ENCODE measurements around the gene S1PR2. TPM values are rescaled to one million over a fixed set of nuclear protein-coding genes. Genes with fewer than 3 reads are reported as not detected.
"Not testable (repeated sequence)": the region's sequence is repeated elsewhere in the genome, so short reads cannot be mapped to it uniquely, and the experiment has no call there.

The S1PR2 gene
- total and polyA plus RNA-seq, 4 donors, result 1.2 to 4.8 (median 3.3) TPM

DNA sequence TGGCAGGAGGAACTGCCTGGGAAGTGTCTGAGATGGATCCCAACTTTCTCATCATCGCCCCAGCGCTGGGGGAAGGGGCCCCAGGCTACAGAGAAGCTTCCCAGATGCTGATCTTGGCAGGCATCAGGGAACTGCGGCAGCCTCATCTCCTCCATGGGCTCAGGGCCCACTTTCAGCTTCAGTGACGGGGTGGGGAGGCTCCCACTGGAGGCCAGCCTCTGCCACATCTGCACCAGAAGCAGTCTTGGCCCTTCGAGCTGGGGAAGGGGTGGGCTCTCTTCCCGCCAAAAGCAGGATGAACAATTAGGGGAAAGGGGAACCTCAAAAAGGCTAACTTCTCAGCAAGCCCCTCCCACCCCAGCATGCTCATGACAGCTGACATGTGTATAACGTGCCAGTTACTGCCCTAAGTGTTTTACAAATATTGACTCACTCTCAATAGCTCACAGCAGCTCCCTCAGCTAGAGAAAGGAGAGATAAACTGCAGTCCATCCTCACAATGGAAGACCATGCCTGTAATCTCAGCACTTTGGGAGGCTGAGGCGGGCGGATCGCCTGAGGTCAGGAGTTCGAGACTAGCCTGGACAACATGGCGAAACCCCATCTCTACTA lies 7.1 kb upstream of the S1PR2 start (continued):
- peak in 1 of 2 donors; percentile 27 for TF ChIP-seq GABPA (IDR thresholded peaks at IDR 0.05 in 1 of 2, conservative IDR thresholded peaks at IDR 0.05 in 1 of 2)

DNA sequence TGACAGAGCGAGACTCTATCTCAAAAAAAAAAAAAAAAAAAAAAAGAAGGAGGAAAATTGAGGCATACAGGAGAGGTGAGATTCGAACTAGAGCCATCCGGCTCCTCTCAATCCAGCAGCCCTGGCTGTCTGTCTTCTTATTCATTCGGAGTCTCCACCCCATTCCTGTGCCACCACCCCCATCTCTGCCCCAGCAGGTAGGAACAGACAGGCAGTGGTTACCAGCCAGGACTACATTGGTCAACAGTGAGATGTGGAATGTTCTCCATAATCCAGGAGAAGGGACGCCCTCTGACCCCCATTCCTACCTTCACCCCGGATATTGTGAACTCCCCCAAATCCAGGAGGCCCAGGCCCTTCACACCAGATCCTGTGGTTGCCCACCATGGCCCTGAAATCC lies 6.6 kb upstream of the S1PR2 start:
- WGBS, result 84% methylated on average over 6 of the region's 6 CpGs
- Histone ChIP-seq H3K4me3 (ENCODE audit: low read depth in 1 of 3, low read length in 3 of 3) (no peak overlapping the region), H3K4me1 (ENCODE audit: control insufficient read depth in 4 of 4, insufficient read depth in 4 of 4, low read length in 3 of 4) (peaks cover 4 to 23% (median 12%) of the 10 kb centered on the region in 4 donors), H3K27me3 (ENCODE audit: control insufficient read depth in 4 of 4, insufficient read depth in 4 of 4, low read length in 3 of 4) (no peaks in the 10 kb centered on the region), H3K36me3 (ENCODE audit: control insufficient read depth in 4 of 4, insufficient read depth in 3 of 4, low read depth in 1 of 4, low read length in 3 of 4) (no peaks in the 10 kb centered on the region), H3K9ac (ENCODE audit: low read depth in 1 of 2, low read length in 2 of 2) (no peak overlapping the region), H3K27ac (ENCODE audit: low read depth in 1 of 2, low read length in 2 of 2) (peak overlapping the region; percentile 66 to 85), H3K9me3 (ENCODE audit: control insufficient read depth in 4 of 4, low read length in 3 of 4) (no peaks in the 10 kb centered on the region)
- no peak for DNase-seq (ENCODE audit: low spot score)
- TF ChIP-seq FOXA1 (IDR thresholded peaks at IDR 0.05) (no peak), GABPA (IDR thresholded peaks at IDR 0.05 in 1 of 2, conservative IDR thresholded peaks at IDR 0.05 in 1 of 2) (no peak), RXRA (IDR thresholded peaks at IDR 0.05) (no peak), FOXA2 (IDR thresholded peaks at IDR 0.05) (no peak), RAD21 (IDR thresholded peaks at IDR 0.05) (no peak), JUND (IDR thresholded peaks at IDR 0.05) (no peak), YY1 (IDR thresholded peaks at IDR 0.05) (no peak), EGR1 (IDR thresholded peaks at IDR 0.05; ENCODE audit: low read depth in 2 of 2) (no peak), NR2F2 (IDR thresholded peaks at IDR 0.05) (no peak), HNF4G (IDR thresholded peaks at IDR 0.05) (no peak), TAF1 (conservative IDR thresholded peaks at IDR 0.05) (no peak), SP1 (IDR thresholded peaks at IDR 0.05) (no peak), HNF4A (conservative IDR thresholded peaks at IDR 0.05) (no peak)
- TF ChIP-seq, protein P1, sequence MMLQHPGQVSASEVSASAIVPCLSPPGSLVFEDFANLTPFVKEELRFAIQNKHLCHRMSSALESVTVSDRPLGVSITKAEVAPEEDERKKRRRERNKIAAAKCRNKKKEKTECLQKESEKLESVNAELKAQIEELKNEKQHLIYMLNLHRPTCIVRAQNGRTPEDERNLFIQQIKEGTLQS (IDR thresholded peaks at IDR 0.05), result no peak
- TF ChIP-seq, protein P2, sequence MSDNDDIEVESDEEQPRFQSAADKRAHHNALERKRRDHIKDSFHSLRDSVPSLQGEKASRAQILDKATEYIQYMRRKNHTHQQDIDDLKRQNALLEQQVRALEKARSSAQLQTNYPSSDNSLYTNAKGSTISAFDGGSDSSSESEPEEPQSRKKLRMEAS (IDR thresholded peaks at IDR 0.05), result no peak
- TF ChIP-seq, protein P3, sequence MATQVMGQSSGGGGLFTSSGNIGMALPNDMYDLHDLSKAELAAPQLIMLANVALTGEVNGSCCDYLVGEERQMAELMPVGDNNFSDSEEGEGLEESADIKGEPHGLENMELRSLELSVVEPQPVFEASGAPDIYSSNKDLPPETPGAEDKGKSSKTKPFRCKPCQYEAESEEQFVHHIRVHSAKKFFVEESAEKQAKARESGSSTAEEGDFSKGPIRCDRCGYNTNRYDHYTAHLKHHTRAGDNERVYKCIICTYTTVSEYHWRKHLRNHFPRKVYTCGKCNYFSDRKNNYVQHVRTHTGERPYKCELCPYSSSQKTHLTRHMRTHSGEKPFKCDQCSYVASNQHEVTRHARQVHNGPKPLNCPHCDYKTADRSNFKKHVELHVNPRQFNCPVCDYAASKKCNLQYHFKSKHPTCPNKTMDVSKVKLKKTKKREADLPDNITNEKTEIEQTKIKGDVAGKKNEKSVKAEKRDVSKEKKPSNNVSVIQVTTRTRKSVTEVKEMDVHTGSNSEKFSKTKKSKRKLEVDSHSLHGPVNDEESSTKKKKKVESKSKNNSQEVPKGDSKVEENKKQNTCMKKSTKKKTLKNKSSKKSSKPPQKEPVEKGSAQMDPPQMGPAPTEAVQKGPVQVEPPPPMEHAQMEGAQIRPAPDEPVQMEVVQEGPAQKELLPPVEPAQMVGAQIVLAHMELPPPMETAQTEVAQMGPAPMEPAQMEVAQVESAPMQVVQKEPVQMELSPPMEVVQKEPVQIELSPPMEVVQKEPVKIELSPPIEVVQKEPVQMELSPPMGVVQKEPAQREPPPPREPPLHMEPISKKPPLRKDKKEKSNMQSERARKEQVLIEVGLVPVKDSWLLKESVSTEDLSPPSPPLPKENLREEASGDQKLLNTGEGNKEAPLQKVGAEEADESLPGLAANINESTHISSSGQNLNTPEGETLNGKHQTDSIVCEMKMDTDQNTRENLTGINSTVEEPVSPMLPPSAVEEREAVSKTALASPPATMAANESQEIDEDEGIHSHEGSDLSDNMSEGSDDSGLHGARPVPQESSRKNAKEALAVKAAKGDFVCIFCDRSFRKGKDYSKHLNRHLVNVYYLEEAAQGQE (IDR thresholded peaks at IDR 0.05), result no peak
- TF ChIP-seq, protein P4, sequence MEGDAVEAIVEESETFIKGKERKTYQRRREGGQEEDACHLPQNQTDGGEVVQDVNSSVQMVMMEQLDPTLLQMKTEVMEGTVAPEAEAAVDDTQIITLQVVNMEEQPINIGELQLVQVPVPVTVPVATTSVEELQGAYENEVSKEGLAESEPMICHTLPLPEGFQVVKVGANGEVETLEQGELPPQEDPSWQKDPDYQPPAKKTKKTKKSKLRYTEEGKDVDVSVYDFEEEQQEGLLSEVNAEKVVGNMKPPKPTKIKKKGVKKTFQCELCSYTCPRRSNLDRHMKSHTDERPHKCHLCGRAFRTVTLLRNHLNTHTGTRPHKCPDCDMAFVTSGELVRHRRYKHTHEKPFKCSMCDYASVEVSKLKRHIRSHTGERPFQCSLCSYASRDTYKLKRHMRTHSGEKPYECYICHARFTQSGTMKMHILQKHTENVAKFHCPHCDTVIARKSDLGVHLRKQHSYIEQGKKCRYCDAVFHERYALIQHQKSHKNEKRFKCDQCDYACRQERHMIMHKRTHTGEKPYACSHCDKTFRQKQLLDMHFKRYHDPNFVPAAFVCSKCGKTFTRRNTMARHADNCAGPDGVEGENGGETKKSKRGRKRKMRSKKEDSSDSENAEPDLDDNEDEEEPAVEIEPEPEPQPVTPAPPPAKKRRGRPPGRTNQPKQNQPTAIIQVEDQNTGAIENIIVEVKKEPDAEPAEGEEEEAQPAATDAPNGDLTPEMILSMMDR (IDR thresholded peaks at IDR 0.05; ENCODE audit: low read depth, low read length, missing input control), result no peak
- TF ChIP-seq, protein P5, sequence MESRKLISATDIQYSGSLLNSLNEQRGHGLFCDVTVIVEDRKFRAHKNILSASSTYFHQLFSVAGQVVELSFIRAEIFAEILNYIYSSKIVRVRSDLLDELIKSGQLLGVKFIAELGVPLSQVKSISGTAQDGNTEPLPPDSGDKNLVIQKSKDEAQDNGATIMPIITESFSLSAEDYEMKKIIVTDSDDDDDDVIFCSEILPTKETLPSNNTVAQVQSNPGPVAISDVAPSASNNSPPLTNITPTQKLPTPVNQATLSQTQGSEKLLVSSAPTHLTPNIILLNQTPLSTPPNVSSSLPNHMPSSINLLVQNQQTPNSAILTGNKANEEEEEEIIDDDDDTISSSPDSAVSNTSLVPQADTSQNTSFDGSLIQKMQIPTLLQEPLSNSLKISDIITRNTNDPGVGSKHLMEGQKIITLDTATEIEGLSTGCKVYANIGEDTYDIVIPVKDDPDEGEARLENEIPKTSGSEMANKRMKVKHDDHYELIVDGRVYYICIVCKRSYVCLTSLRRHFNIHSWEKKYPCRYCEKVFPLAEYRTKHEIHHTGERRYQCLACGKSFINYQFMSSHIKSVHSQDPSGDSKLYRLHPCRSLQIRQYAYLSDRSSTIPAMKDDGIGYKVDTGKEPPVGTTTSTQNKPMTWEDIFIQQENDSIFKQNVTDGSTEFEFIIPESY (IDR thresholded peaks at IDR 0.05), result no peak

DNA sequence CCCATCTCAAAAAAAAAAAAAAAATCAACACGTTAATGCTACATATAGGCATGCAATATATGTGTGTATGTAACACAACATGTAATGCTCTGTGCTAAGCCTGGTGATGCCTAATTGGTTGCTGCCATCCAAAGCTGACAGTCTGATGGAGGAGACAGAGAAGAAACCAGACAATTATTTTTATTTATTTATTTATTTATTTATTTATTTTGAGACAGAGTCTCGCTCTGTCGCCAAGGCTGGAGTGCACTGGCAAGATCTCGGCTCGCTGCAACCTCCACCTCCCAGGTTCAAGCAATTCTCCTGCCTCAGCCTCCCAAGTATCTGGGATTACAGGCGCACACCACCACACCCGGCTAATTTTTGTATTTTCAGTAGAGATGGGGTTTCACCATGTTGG lies 4.3 kb upstream of the S1PR2 start:
- not testable (repeated sequence) for H3K9me3 ChIP-seq (ENCODE audit: control insufficient read depth in 4 of 4, low read length in 3 of 4); H3K36me3 ChIP-seq (ENCODE audit: control insufficient read depth in 4 of 4, insufficient read depth in 3 of 4, low read depth in 1 of 4, low read length in 3 of 4); H3K4me3 ChIP-seq (ENCODE audit: low read depth in 1 of 3, low read length in 3 of 3); DNase-seq (ENCODE audit: low spot score); H3K27me3 ChIP-seq (ENCODE audit: control insufficient read depth in 4 of 4, insufficient read depth in 4 of 4, low read length in 3 of 4); H3K9ac ChIP-seq (ENCODE audit: low read depth in 1 of 2, low read length in 2 of 2)
- H3K4me1 ChIP-seq (ENCODE audit: control insufficient read depth in 4 of 4, insufficient read depth in 4 of 4, low read length in 3 of 4), result peaks cover 4 to 27% (median 15%) of the 10 kb centered on the region in 4 donors
- H3K27ac ChIP-seq (ENCODE audit: low read depth in 1 of 2, low read length in 2 of 2), result peak overlapping the region; percentile 64 to 80
- 96% methylated on average over 7 of the region's 7 CpGs for WGBS
